Endodermal cell (in vitro differentiated cells): ENCODE measurements around the gene MRPS34. TPM values are rescaled to one million over a fixed set of nuclear protein-coding genes. Genes with fewer than 3 reads are reported as not detected.
A peak's percentile ranks its signal among the peaks of the same experiment; 100 is the strongest.

Experiments
- DNase-seq: peaks from one replicate; pipeline ENCODE4 v3.0.0-alpha.2; 2017
- H3K27ac ChIP-seq: 2 replicates; pipeline ENCODE4 v1.5.1; 2013; ENCODE audit warnings: mild to moderate bottlenecking, low read depth, low read length, moderate library complexity
- H3K27me3 ChIP-seq: 2 replicates; pipeline ENCODE4 v1.6.1; 2013; ENCODE audit warnings: mild to moderate bottlenecking, low read length, moderate library complexity; ENCODE audit not compliant: insufficient read depth, control insufficient read depth, poor library complexity, severe bottlenecking
- H3K36me3 ChIP-seq: 2 replicates; pipeline ENCODE4 v1.7.0; 2013; ENCODE audit warnings: mild to moderate bottlenecking, low read length, moderate library complexity; ENCODE audit not compliant: control insufficient read depth, insufficient read depth
- H3K4me1 ChIP-seq: one replicate; pipeline ENCODE4 v1.7.0; 2013; ENCODE audit warnings: low read length; ENCODE audit not compliant: control insufficient read depth, insufficient read depth
- H3K4me3 ChIP-seq: 2 replicates; pipeline ENCODE4 v1.5.1; 2013; ENCODE audit warnings: mild to moderate bottlenecking, low read length, moderate library complexity
- H3K9ac ChIP-seq: 2 replicates; pipeline ENCODE4 v1.6.1; 2013; ENCODE audit warnings: mild to moderate bottlenecking, low read length, moderate library complexity; ENCODE audit not compliant: poor library complexity, severe bottlenecking; ENCODE audit errors: extremely low read depth
- H3K9me3 ChIP-seq: 2 replicates; pipeline ENCODE4 v1.6.1; 2013; ENCODE audit warnings: mild to moderate bottlenecking, low read length, moderate library complexity; ENCODE audit not compliant: control insufficient read depth
- H3K27ac Mint-ChIP-seq: 2 replicates; pipeline ENCODE4 v1.8.0; 2020; ENCODE audit warnings: mixed read lengths
- H3K27me3 Mint-ChIP-seq: 2 replicates; pipeline ENCODE4 v1.8.0; 2021; ENCODE audit warnings: mild to moderate bottlenecking, mixed read lengths; ENCODE audit not compliant: insufficient read depth
- H3K36me3 Mint-ChIP-seq: 2 replicates; pipeline ENCODE4 v1.8.0; 2020; ENCODE audit warnings: low read depth, mixed read lengths
- H3K4me1 Mint-ChIP-seq: 2 replicates; pipeline ENCODE4 v1.8.0; 2020; ENCODE audit warnings: mixed read lengths
- H3K4me3 Mint-ChIP-seq: 2 replicates; pipeline ENCODE4 v1.8.0; 2020; ENCODE audit warnings: mild to moderate bottlenecking, moderate library complexity, mixed read lengths
- H3K9me3 Mint-ChIP-seq: 2 replicates; pipeline ENCODE4 v1.8.0; 2020; ENCODE audit warnings: mild to moderate bottlenecking, mixed read lengths
- CTCF ChIP-seq: fragments of 200-600 bp; sonication (generic); conservative IDR thresholded peaks from 2 replicates; pipeline ENCODE4 v1.5.0; 2021; ENCODE audit warnings: antibody characterized with exemption, mild to moderate bottlenecking
- WGBS, 2 experiments: methylation state at CpG; one replicate each; pipeline versions ENCODE4 v1.1.5 to v1.1.7; 2013; ENCODE audit warnings: missing lambda C conversion rate in 2 of 2, mixed read lengths in 1 of 2; ENCODE audit not compliant: insufficient coverage in 1 of 2, insufficient read length in 1 of 2; 5-methylcytosine and 5-hydroxymethylcytosine counted together
- long read RNA-seq, 4 experiments: library from polyadenylated mRNA in 2 of 4; library from RNA in 1 of 4; library from capped mRNA in 1 of 4; stranded (forward) in 3 of 4; unstranded in 1 of 4; transcript quantifications; one replicate each; pipeline ENCODE4 v2.0.0, GENCODE V29; 2020 to 2021; ENCODE audit warnings: inconsistent platforms in 1 of 4
- polyA plus RNA-seq, 2 experiments: library from polyadenylated mRNA; stranded (reverse); fragments of 50-300 nt; gene quantifications; one replicate each; pipeline ENCODE4 v1.2.3, GENCODE V29; 2013
- total RNA-seq, 2 donors: library from RNA; stranded (reverse); fragmentation: NEBNext Ultra II Directional in 1 of 2; extraction: Animal tissue kit (Norgen Biotek cat#: 25700) in 1 of 2; gene quantifications; 2 replicates in 1 of 2; 3 replicates in 1 of 2; pipeline ENCODE4 v1.2.1, GENCODE V29; 2021

MRPS34 gene
- 100 to 1,000 TPM; 137 to 164 TPM for total RNA-seq
- polyA plus RNA-seq (2013, experiment 1 of 2) = 89.8 TPM
- 83.0 TPM for polyA plus RNA-seq (2013, experiment 2 of 2)
- long read RNA-seq, experiment 1, transcript MRPS34-202 (3 exons, 1,024 nt) = major isoform, 94 of 133 reads
- long read RNA-seq, experiment 1, partial matches to known transcripts = 7 of 133 reads
- long read RNA-seq, experiment 1, other reads (novel, unspliced or antisense) = 27 of 133 reads
- long read RNA-seq, experiment 2, transcript MRPS34-202 (3 exons, 1,024 nt) = major isoform, 152 of 195 reads
- long read RNA-seq, experiment 2, transcript MRPS34-201 (3 exons, 1,040 nt) = minor isoform, 11 of 195 reads
- long read RNA-seq, experiment 2, partial matches to known transcripts = 11 of 195 reads
- long read RNA-seq, experiment 2, other reads (novel, unspliced or antisense) = 21 of 195 reads
- long read RNA-seq, experiment 3, transcript MRPS34-203 (2 exons, 713 nt) = minor isoform, 13 of 268 reads
- long read RNA-seq, experiment 3, transcript MRPS34-202 (3 exons, 1,024 nt) = major isoform, 218 of 268 reads
- long read RNA-seq, experiment 3, transcript MRPS34-201 (3 exons, 1,040 nt) = minor isoform, 15 of 268 reads
- long read RNA-seq, experiment 3, partial matches to known transcripts = 9 of 268 reads
- long read RNA-seq, experiment 3, other reads (novel, unspliced or antisense) = 13 of 268 reads
- long read RNA-seq, experiment 4, partial matches to known transcripts = 0 of 1 reads
- long read RNA-seq, experiment 4, other reads (novel, unspliced or antisense) = 0 of 1 reads

- Mint-ChIP-seq H3K36me3 (peaks cover 9% of the 10 kb centered on the region), H3K27ac (peak within 1 kb of the TSS; percentile 96), H3K9me3 (no peaks in the 10 kb centered on the region), H3K27me3 (no peaks in the 10 kb centered on the region), H3K4me1 (peaks cover 3% of the 10 kb centered on the region), H3K4me3 (peak within 1 kb of the TSS; percentile 93)
- 0% methylated on average over 30 to 108 of the region's 108 CpGs for WGBS, 2 experiments
- DNase-seq = peak; percentile 95
- Histone ChIP-seq H3K36me3 (peaks cover 10% of the 10 kb centered on the region), H3K9me3 (no peaks in the 10 kb centered on the region), H3K27ac (peak within 1 kb of the TSS; percentile 87), H3K27me3 (no peaks in the 10 kb centered on the region), H3K4me3 (peak within 1 kb of the TSS; percentile 90), H3K9ac (peak within 1 kb of the TSS; percentile 72), H3K4me1 (no peaks in the 10 kb centered on the region)
- TF ChIP-seq CTCF = peak; percentile 98
Measured at GRCh38 chr16:1772908-1773702, at the start of gene MRPS34. Gene MRPS34 (minus strand): TSS chr16:1773134. CDS start chr16:1773119, 15 bp downstream.

GRCh38 chr16:1821861-1822611, 49.1 kb upstream of the MRPS34 start:
- Mint-ChIP-seq H3K27me3 (no peaks in the 10 kb centered on the region), H3K9me3 (no peaks in the 10 kb centered on the region), H3K36me3 (peaks cover 12% of the 10 kb centered on the region), H3K4me1 (peaks cover 1% of the 10 kb centered on the region), H3K4me3 (no peak overlapping the region), H3K27ac (no peak overlapping the region)
- peaks cover 14% of the 10 kb centered on the region for H3K36me3 ChIP-seq
- no peaks in the 10 kb centered on the region for H3K4me1 ChIP-seq
- no peak overlapping the region for H3K27ac ChIP-seq
- H3K9ac ChIP-seq = no peak overlapping the region
- no peak for TF ChIP-seq CTCF
- DNase-seq = no peak
- WGBS, 2 experiments = 93 to 96% methylated on average over 17 to 22 of the region's 24 CpGs
- no peak overlapping the region for H3K4me3 ChIP-seq
- H3K27me3 ChIP-seq = no peaks in the 10 kb centered on the region
- no peaks in the 10 kb centered on the region for H3K9me3 ChIP-seq

- Histone ChIP-seq H3K9me3 (no peaks in the 10 kb centered on the region), H3K9ac (no peak overlapping the region), H3K4me3 (no peak overlapping the region), H3K36me3 (peaks cover 19% of the 10 kb centered on the region), H3K4me1 (no peaks in the 10 kb centered on the region), H3K27ac (no peak overlapping the region), H3K27me3 (no peaks in the 10 kb centered on the region)
- Mint-ChIP-seq H3K27me3 (no peaks in the 10 kb centered on the region), H3K4me1 (peaks cover 1% of the 10 kb centered on the region), H3K4me3 (no peak overlapping the region), H3K36me3 (peaks cover 20% of the 10 kb centered on the region), H3K9me3 (no peaks in the 10 kb centered on the region), H3K27ac (no peak overlapping the region)
- no peak for DNase-seq
- WGBS, 2 experiments = 91 to 93% methylated on average over 8 to 12 of the region's 12 CpGs
- TF ChIP-seq CTCF = no peak
Measured at GRCh38 chr16:1820946-1821290, 48.0 kb upstream of the MRPS34 start.
